Hepatocyte (in vitro differentiated cells): ENCODE data around the gene APPBP2.

ENCODE experiments used
- CTCF ChIP-seq: fragments of 200-600 bp; sonication (generic); IDR thresholded peaks from 2 replicates; pipeline ENCODE4 v1.5.1; 2016; ENCODE audit warnings: antibody characterized with exemption, mild to moderate bottlenecking; ENCODE audit not compliant: poor library complexity
- EZH2 ChIP-seq: fragments of 200-600 bp; sonication (generic); IDR thresholded peaks from 2 replicates; pipeline ENCODE4 v1.6.1; 2016; ENCODE audit warnings: antibody characterized with exemption, mild to moderate bottlenecking, borderline replicate concordance

- no peak for TF ChIP-seq CTCF
- no peak for TF ChIP-seq EZH2
Measured at GRCh38 chr17:60502145-60502544, 23.9 kb downstream of the APPBP2 start.
